GM12875 (cell line): Measurements from ENCODE around the gene CYP2C19.
"Not testable (repeated sequence)": the region's sequence is repeated elsewhere in the genome, so short reads cannot be mapped to it uniquely, and the experiment has no call there.

Experiments
- H3K4me3 ChIP-seq: one replicate; pipeline ENCODE4 v1.5.1; 2011; ENCODE audit warnings: low read depth, low read length, control low read depth
- TF ChIP-seq, protein P1 (sequence below): IDR thresholded peaks from 2 replicates; pipeline ENCODE4 v1.5.1; 2011; ENCODE audit warnings: low read depth, mild to moderate bottlenecking, control low read depth, inconsistent platforms, low read length, moderate library complexity, borderline replicate concordance; ENCODE audit not compliant: insufficient read depth

The CYP2C19 gene

DNA sequence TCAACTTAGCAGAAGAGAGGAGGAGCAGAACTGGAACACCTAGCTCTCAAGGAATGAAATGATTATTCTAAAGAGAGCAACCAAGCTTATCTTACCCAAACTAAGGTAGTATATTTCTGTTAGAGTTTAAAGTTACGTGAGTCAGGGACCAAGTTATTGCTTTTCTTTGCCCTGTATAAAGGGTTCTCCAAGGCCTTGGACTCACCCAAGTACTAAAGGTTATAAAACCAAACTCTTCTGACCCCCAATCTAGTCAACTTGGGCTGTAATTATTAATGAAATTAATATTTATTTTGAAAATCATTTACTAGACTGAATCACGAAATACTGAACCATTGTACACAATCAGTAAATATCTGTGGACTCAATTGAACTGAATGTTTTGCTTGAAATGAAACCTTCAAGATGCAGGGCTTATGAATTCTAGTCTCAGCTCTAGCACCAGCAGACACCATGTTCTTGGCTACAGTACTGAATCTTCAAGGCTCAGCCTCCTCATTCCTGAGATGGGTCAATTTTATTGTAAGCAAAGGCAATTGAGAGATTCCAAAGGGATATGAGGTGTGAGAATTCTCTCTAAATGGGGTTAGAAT is 1.8 kb upstream of the CYP2C19 start:
- no peak overlapping the region for H3K4me3 ChIP-seq
- TF ChIP-seq, protein P1, sequence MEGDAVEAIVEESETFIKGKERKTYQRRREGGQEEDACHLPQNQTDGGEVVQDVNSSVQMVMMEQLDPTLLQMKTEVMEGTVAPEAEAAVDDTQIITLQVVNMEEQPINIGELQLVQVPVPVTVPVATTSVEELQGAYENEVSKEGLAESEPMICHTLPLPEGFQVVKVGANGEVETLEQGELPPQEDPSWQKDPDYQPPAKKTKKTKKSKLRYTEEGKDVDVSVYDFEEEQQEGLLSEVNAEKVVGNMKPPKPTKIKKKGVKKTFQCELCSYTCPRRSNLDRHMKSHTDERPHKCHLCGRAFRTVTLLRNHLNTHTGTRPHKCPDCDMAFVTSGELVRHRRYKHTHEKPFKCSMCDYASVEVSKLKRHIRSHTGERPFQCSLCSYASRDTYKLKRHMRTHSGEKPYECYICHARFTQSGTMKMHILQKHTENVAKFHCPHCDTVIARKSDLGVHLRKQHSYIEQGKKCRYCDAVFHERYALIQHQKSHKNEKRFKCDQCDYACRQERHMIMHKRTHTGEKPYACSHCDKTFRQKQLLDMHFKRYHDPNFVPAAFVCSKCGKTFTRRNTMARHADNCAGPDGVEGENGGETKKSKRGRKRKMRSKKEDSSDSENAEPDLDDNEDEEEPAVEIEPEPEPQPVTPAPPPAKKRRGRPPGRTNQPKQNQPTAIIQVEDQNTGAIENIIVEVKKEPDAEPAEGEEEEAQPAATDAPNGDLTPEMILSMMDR, result no peak

DNA sequence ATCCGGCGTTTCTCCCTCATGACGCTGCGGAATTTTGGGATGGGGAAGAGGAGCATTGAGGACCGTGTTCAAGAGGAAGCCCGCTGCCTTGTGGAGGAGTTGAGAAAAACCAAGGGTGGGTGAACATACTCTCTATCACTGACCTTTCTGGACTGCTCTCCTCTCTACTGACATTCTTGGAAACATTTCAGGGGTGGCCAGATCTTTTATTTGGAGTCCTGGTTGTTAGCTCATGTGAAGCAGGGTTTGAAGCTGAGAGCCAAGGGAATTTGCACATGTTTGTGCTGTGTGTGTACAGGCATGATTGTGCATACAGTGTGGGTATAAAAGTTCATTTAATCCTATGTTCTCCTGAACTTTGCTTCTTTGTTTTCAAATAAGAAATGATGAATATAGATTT is 12.9 kb downstream of the CYP2C19 start:
- H3K4me3 ChIP-seq, result not testable (repeated sequence)

DNA sequence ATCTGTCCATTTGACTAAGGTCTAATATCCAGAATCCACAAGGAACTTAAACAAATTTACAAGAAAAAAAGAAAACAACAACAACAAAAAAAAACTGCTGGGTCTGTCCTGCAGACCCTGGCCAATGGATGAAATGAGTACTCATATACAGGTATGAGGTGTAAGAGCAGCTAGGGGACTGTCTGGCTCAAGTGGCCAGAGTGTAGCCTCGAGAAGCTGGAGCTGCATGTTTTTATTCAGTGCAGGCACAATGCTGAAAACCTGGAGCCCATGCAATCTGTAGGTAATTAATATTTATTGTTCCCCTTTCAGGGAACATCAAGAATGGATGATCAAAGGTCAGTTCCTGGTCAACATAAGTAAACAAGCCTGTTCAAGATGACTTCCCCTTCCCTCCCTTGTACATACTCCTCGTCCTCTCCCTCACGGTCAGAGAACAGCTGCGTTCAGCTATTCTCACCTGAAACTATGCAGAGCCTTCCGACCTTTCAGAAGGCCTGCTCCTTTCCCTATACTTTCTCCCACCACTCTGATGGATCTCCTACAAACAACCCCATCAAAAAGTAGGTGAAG is 15.5 kb downstream of the CYP2C19 start:
- TF ChIP-seq, protein P1, result no peak
- no peak overlapping the region for H3K4me3 ChIP-seq

DNA sequence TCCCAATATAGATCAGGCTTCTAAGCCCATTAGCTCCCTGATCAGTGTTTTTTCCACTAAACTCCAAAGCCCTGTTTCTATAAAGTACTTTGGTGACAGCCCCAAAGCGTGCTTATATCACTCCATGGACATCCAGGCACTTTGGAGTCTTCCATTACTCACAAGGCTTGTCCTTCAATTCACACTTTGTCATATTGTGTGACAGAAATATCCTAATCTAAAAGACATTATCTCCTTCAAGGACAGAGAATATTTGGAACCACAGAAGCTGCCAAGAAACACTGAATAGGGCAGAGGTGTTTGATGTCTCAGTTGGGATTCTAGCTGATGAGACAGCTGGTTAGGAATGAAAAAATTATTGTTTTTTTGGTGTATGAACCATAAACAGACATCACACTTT is 18.4 kb downstream of the CYP2C19 start:
- H3K4me3 ChIP-seq, result no peak overlapping the region
- TF ChIP-seq, protein P1, result no peak

DNA sequence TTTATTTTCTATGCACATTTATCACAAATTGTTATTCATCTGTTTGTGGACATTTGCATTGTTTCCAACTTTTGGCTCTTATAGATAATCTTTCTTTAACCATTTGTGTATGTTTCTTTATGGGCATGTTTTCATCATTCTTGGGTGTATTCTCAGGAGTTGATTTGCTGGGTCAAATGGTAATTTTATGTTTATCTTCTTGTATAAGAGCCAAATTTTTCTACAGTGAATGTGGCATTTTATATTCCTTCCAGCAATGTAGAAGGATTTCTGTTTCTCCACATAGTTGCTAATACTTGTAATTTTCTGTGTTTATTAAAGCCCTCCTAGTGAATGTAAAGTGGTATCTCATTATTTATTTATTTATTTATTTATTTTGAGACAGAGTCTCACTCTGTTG is 21.8 kb downstream of the CYP2C19 start:
- TF ChIP-seq, protein P1, result no peak
- no peak overlapping the region for H3K4me3 ChIP-seq

DNA sequence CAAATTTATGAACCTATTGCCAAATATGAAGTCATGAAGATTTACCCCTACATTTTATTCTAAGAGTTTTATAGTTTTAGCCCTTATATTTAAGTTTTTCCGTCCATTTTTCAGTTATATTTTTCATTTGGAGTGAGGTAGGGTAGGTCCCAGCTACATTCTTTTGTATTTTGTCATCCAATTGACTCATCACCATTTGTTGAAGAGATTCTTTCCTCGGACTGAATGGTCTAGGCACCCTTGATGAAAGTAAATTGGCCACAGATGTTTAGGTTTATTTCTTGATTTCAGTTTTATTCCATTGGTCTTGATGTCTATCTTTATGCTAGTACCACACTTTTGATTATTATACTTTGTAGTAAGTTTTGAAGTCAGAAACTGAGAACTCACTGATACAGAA is 22.7 kb downstream of the CYP2C19 start:
- H3K4me3 ChIP-seq, result no peak overlapping the region
- TF ChIP-seq, protein P1, result no peak

DNA sequence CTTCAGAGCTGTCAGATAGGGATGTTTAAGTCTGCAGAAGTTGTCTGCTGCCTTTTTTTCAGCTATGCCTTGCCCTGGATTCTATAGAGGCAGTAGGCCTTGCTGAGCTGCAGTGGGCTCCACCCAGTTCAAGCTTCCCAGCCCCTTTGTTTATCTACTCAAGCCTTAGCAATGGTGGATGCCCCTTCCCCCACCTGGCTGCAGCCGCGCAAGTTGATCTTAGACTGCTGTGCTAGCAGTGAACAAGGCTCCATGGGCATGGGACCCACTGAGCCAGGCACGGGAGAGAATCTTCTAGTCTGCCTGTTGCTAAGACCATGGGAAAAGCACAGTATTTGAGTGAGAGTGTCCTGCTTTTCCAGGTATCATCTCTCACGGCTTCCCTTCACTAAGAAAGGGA is 38.1 kb downstream of the CYP2C19 start:
- H3K4me3 ChIP-seq, result not testable (repeated sequence)

DNA sequence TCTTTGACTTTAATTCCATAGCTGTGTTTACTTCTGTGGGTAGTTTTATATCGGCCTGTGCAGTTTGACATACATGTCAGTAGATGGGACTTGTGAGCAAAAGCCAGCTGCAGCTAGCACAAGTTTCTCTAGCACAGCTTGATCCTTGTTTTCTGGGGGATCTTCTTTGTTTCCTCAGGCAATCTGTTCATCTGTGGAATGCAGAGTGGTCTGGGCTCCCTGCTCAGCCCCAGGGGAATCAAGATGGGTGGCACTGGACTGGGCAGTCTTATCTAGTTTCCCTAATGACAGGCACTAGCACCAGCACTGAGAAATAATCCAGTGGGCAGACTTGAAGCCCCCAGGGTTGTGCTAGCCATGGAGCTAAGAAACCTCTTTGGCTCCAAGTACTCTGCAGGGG is 40.8 kb downstream of the CYP2C19 start:
- no peak overlapping the region for H3K4me3 ChIP-seq
- TF ChIP-seq, protein P1, result no peak

DNA sequence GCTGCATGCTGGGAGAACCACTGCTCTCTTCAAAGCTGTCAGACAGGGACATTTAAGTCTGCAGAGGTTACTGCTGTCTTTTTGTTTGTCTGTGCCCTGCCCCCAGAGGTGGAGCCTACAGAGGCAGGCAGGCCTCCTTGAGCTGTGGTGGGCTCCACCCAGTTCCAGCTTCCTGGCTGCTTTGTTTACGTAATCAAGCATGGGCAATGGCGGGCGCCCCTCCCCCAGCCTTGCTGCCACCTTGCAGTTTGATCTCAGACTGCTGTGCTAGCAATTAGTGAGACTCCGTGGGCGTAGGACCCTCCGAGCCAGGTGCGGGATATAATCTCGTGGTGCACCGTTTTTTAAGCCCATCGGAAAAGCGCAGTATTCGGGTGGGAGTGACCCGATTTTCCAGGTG is 67.5 kb downstream of the CYP2C19 start:
- H3K4me3 ChIP-seq, result not testable (repeated sequence)
